Fibroblast of lung (primary cell): ENCODE data around the gene PRDM16. TPM values are rescaled to one million over a fixed set of nuclear protein-coding genes. Genes with fewer than 3 reads are reported as not detected.

Source experiments
- DNase-seq, 2 donors: peaks; one replicate each; pipeline versions ENCODE4 v3.0.0 to v3.0.0-alpha.2; 2010; ENCODE audit warnings: low read depth in 2 of 2
- H2AFZ ChIP-seq: 2 replicates; pipeline ENCODE4 v1.5.1; 2012; ENCODE audit warnings: low read length, control low read depth, inconsistent platforms
- H3K27ac ChIP-seq: 2 replicates; pipeline ENCODE4 v1.5.1; 2011; ENCODE audit warnings: low read length, control low read depth; ENCODE audit not compliant: insufficient read depth
- H3K27me3 ChIP-seq: 2 replicates; pipeline ENCODE4 v1.5.1; 2011; ENCODE audit warnings: mild to moderate bottlenecking, low read length; ENCODE audit not compliant: control insufficient read depth, insufficient read depth
- H3K36me3 ChIP-seq: 2 replicates; pipeline ENCODE4 v1.5.1; 2011; ENCODE audit warnings: low read length; ENCODE audit not compliant: control insufficient read depth, insufficient read depth
- H3K4me1 ChIP-seq: 2 replicates; pipeline ENCODE4 v1.5.1; 2011; ENCODE audit warnings: low read length; ENCODE audit not compliant: control insufficient read depth, insufficient read depth; ENCODE audit errors: extremely low read depth
- H3K4me2 ChIP-seq: 2 replicates; pipeline ENCODE4 v1.5.1; 2011; ENCODE audit warnings: low read length, control low read depth; ENCODE audit not compliant: insufficient read depth; ENCODE audit errors: extremely low read depth
- H3K4me3 ChIP-seq, 4 experiments: fragments of 200-600 bp in 1 of 4; sonication (generic) in 1 of 4; replicated peaks in 1 of 4; 2 replicates each; pipeline ENCODE4 v1.5.1; 2011 to 2016; ENCODE audit warnings: low read length in 4 of 4, low read depth in 3 of 4, mild to moderate bottlenecking in 3 of 4, control low read depth in 2 of 4, inconsistent platforms in 1 of 4, mixed read lengths in 1 of 4; ENCODE audit not compliant: insufficient read depth in 1 of 4; ENCODE audit errors: control extremely low read depth in 1 of 4
- H3K79me2 ChIP-seq: 2 replicates; pipeline ENCODE4 v1.5.1; 2012; ENCODE audit warnings: mild to moderate bottlenecking, low read length, inconsistent platforms; ENCODE audit not compliant: control insufficient read depth, insufficient read depth
- H3K9ac ChIP-seq: 2 replicates; pipeline ENCODE4 v1.5.1; 2011; ENCODE audit warnings: mild to moderate bottlenecking, low read length, control low read depth; ENCODE audit not compliant: insufficient read depth
- H3K9me3 ChIP-seq: 2 replicates; pipeline ENCODE4 v1.5.1; 2012; ENCODE audit warnings: low read depth, low read length; ENCODE audit not compliant: control insufficient read depth, insufficient read depth
- H4K20me1 ChIP-seq: 2 replicates; pipeline ENCODE4 v1.5.1; 2011; ENCODE audit warnings: low read length; ENCODE audit not compliant: control insufficient read depth, insufficient read depth; ENCODE audit errors: extremely low read depth
- EZH2 ChIP-seq: IDR thresholded peaks from 2 replicates; pipeline ENCODE4 v1.5.1; 2012; ENCODE audit warnings: low read length, control low read depth, mild to moderate bottlenecking; ENCODE audit errors: missing control alignments
- polyA plus RNA-seq, 2 donors: library from polyadenylated mRNA; depleted of rRNA in 1 of 2; stranded (reverse) in 1 of 2; unstranded in 1 of 2; fragments of >200 nt; gene quantifications; 2 replicates each; pipeline ENCODE4 v1.2.1, GENCODE V29; 2011 to 2012; ENCODE audit warnings: missing spikeins in 1 of 2
- total RNA-seq: library from RNA; depleted of rRNA; stranded (reverse); fragments of >200 nt; gene quantifications from 2 replicates; pipeline ENCODE4 v1.2.1, GENCODE V29; 2014
- TF ChIP-seq, protein P1 (sequence below), 2 donors: IDR thresholded peaks in 1 of 2; conservative IDR thresholded peaks in 1 of 2; 1 replicate in 1 of 2; 2 replicates in 1 of 2; pipeline ENCODE4 v1.5.1; 2011 to 2012; ENCODE audit warnings: low read length in 2 of 2, control low read depth in 1 of 2, inconsistent platforms in 1 of 2, low read depth in 1 of 2, mild to moderate bottlenecking in 1 of 2

Gene PRDM16
- total and polyA plus RNA-seq, 2 donors (not counting 1 experiment from before 2014, with no cell fraction given), result 0.30 to 1.8 TPM

DNA sequence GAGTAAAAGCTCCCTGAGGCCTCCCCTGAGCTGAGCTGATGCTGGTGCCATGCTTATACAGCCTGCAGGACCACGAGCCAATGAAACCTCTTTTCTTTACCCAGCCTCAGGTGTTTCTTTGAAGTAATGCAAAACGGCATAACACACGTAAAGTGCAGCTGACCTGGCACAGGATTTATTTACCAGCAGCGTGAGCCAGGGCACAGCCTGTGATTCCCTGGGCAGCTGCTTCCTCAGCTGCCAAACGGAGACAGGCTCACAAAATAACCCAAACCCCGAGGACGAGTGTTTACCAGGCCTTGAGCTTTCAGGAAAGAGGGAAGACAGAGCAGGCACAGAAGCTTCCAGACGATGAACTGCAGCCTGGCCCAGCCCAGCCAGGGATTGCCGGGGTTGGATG is 264.9 kb downstream of the PRDM16 start:
- H3K4me2 ChIP-seq, result no peak overlapping the region
- no peaks in the 10 kb centered on the region for H3K4me1 ChIP-seq
- H3K79me2 ChIP-seq, result no peaks in the 10 kb centered on the region
- no peak overlapping the region for H2AFZ ChIP-seq
- no peaks in the 10 kb centered on the region for H3K36me3 ChIP-seq
- H4K20me1 ChIP-seq, result no peaks in the 10 kb centered on the region
- H3K4me3 ChIP-seq, result no peak overlapping the region
- H3K27ac ChIP-seq, result no peak overlapping the region
- no peak for DNase-seq
- H3K9ac ChIP-seq, result no peak overlapping the region
- H3K27me3 ChIP-seq, result no peaks in the 10 kb centered on the region
- no peak for TF ChIP-seq EZH2
- TF ChIP-seq, protein P1, sequence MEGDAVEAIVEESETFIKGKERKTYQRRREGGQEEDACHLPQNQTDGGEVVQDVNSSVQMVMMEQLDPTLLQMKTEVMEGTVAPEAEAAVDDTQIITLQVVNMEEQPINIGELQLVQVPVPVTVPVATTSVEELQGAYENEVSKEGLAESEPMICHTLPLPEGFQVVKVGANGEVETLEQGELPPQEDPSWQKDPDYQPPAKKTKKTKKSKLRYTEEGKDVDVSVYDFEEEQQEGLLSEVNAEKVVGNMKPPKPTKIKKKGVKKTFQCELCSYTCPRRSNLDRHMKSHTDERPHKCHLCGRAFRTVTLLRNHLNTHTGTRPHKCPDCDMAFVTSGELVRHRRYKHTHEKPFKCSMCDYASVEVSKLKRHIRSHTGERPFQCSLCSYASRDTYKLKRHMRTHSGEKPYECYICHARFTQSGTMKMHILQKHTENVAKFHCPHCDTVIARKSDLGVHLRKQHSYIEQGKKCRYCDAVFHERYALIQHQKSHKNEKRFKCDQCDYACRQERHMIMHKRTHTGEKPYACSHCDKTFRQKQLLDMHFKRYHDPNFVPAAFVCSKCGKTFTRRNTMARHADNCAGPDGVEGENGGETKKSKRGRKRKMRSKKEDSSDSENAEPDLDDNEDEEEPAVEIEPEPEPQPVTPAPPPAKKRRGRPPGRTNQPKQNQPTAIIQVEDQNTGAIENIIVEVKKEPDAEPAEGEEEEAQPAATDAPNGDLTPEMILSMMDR (conservative IDR thresholded peaks at IDR 0.05 in 1 of 2, IDR thresholded peaks at IDR 0.05 in 1 of 2; ENCODE audit: low read depth in 1 of 2, low read length in 2 of 2), result no peak
- H3K9me3 ChIP-seq, result peaks cover 5% of the 10 kb centered on the region

DNA sequence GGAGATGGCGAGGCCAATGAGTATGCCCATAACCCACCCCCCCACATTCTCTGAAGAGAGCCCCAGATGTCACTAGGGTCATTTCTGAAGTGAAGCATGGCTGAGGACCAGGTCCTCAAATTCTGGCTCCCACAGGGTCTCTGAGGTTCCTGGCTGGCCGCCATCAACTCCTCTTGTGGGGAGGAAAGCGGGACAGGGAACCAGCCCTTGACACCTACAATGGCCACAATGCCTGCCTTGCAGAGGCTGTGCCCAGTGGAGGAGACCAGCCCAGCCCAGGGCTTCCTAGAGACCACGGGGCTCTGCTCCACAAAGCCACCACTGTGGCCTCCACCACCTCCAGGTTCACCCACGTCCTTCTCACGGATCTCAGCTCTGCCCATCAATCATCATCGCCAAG is 265.4 kb downstream of the PRDM16 start:
- H3K4me2 ChIP-seq, result no peak overlapping the region
- H3K4me3 ChIP-seq, result no peak overlapping the region
- H3K9me3 ChIP-seq, result peaks cover 5% of the 10 kb centered on the region
- no peaks in the 10 kb centered on the region for H3K79me2 ChIP-seq
- H3K27ac ChIP-seq, result no peak overlapping the region
- H2AFZ ChIP-seq, result no peak overlapping the region
- no peaks in the 10 kb centered on the region for H4K20me1 ChIP-seq
- no peak for DNase-seq
- H3K9ac ChIP-seq, result no peak overlapping the region
- H3K36me3 ChIP-seq, result no peaks in the 10 kb centered on the region
- no peak for TF ChIP-seq EZH2
- TF ChIP-seq, protein P1 (conservative IDR thresholded peaks at IDR 0.05 in 1 of 2, IDR thresholded peaks at IDR 0.05 in 1 of 2; ENCODE audit: low read depth in 1 of 2, low read length in 2 of 2), result no peak
- H3K4me1 ChIP-seq, result no peaks in the 10 kb centered on the region
- no peaks in the 10 kb centered on the region for H3K27me3 ChIP-seq

DNA sequence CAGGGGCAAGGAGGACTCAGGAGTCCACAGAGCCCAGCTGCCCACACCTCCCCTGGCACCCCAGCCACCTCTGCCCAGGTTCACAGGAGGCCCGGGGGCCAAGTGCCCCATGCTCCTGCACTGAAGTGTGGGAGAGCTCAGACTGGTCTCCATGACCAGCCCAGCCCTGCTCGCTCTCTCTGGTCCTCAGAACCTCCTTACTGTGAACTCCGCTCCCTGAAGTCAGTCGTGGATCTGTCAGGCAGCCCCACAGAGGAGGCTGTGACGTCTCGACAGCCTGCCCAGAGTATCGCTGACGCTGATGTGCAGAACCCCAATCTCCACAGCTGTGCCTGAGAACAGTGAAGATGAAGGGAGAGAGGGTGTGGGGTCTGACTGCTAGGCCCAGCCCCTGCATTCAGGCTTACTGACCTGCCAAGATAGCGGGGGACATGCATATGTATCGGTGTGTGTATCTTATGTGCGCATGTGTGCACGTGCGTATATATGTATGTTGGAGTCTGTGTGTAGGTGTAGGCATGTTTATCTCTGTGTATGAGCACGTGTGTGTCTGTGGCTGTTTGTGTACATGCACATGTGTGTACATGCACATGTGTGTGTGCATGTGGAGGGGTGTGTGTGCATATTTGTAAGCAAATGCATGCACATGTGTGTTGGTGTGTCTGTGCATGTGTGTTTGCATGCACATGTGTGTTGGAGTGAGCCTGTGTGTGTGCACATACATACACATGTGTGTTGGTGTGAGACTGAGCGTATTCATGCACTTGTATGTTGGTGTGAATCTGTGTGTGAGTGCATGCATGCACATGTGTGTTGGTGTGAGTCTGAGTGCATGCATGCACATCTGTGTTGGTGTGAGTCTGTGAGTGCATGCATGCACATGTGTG is 267.0 kb downstream of the PRDM16 start:
- Histone ChIP-seq H3K9ac (no peak overlapping the region), H2AFZ (no peak overlapping the region), H3K4me2 (no peak overlapping the region), H3K79me2 (no peaks in the 10 kb centered on the region), H3K27me3 (no peaks in the 10 kb centered on the region), H4K20me1 (no peaks in the 10 kb centered on the region), H3K4me1 (no peaks in the 10 kb centered on the region), H3K27ac (no peak overlapping the region), H3K36me3 (no peaks in the 10 kb centered on the region), H3K4me3 (no peak overlapping the region), H3K9me3 (peaks cover 5% of the 10 kb centered on the region)
- DNase-seq, result no peak
- TF ChIP-seq EZH2, result no peak
- TF ChIP-seq, protein P1 (conservative IDR thresholded peaks at IDR 0.05 in 1 of 2, IDR thresholded peaks at IDR 0.05 in 1 of 2; ENCODE audit: low read depth in 1 of 2, low read length in 2 of 2), result no peak
